GM21367 (cell line): Measurements from ENCODE around the gene OR5K1.

Experiments
- ATAC-seq: cut with Tn5 transposase; IDR thresholded peaks from one replicate; pipeline ENCODE4 v1.9.1; 2021; ENCODE audit not compliant: unreplicated experiment

Gene OR5K1

GRCh38 chr3:98513736-98514135 lies 50.7 kb downstream of the OR5K1 start:
- no peak for ATAC-seq

GRCh38 chr3:98514948-98515347 lies 51.9 kb downstream of the OR5K1 start:
- no peak for ATAC-seq

- ATAC-seq, result no peak
These were observed 55.8 kb downstream of the OR5K1 start for GRCh38 chr3:98518816-98519215.

GRCh38 chr3:98519351-98519750 lies 56.4 kb downstream of the OR5K1 start:
- ATAC-seq, result no peak

GRCh38 chr3:98521897-98522543 lies 59.0 kb downstream of the OR5K1 start:
- ATAC-seq, result peak; percentile 28
